CD8-positive, alpha-beta memory T cell (primary cell): ENCODE data around the gene ENPP1. TPM values are rescaled to one million over a fixed set of nuclear protein-coding genes. Genes with fewer than 3 reads are reported as not detected.

ENCODE experiments used
- CTCF ChIA-PET: fragments of 350-600 bp; sonication (Branson Sonifier 250); formaldehyde crosslinking; loops from one replicate; lab custom pipeline; 2021; ENCODE audit warnings: antibody characterized with exemption; lab: Charles Lee
- POLR2A ChIA-PET: fragments of 350-600 bp; sonication (Branson Sonifier 250); formaldehyde crosslinking; loops from one replicate; lab custom pipeline; 2021; ENCODE audit warnings: antibody characterized with exemption; lab: Charles Lee
- DNase-seq, 5 donors: peaks; one replicate each; pipeline versions ENCODE4 v3.0.0 to v3.0.0-alpha.2; 2020 to 2022; ENCODE audit warnings: mixed read lengths in 1 of 5
- H3K27ac ChIP-seq: one replicate; pipeline ENCODE4 v1.7.0; 2013; ENCODE audit warnings: low read depth, mild to moderate bottlenecking, low read length, moderate library complexity
- H3K27me3 ChIP-seq: 2 replicates; pipeline ENCODE4 v1.7.0; 2013; ENCODE audit warnings: low read length, mild to moderate bottlenecking; ENCODE audit not compliant: insufficient read depth, poor library complexity, severe bottlenecking
- H3K36me3 ChIP-seq: 2 replicates; pipeline ENCODE4 v1.7.0; 2013; ENCODE audit warnings: mild to moderate bottlenecking, low read length, moderate library complexity; ENCODE audit not compliant: insufficient read depth
- H3K4me1 ChIP-seq: 2 replicates; pipeline ENCODE4 v1.7.0; 2013; ENCODE audit warnings: mild to moderate bottlenecking, low read length, moderate library complexity; ENCODE audit not compliant: insufficient read depth
- H3K4me3 ChIP-seq: 2 replicates; pipeline ENCODE4 v1.7.0; 2013; ENCODE audit warnings: mild to moderate bottlenecking, low read length
- H3K9me3 ChIP-seq: 2 replicates; pipeline ENCODE4 v1.7.0; 2013; ENCODE audit warnings: mild to moderate bottlenecking, low read length
- H3K27ac Mint-ChIP-seq, 8 donors: one replicate each; pipeline ENCODE4 v1.8.0; 2020 to 2021; ENCODE audit warnings: mixed read lengths in 8 of 8, mild to moderate bottlenecking in 6 of 8, inconsistent platforms in 3 of 8, moderate library complexity in 3 of 8
- H3K27me3 Mint-ChIP-seq, 2 donors: one replicate each; pipeline ENCODE4 v1.8.0; 2020 to 2021; ENCODE audit warnings: mixed read lengths in 2 of 2, mild to moderate bottlenecking in 1 of 2, moderate library complexity in 1 of 2
- H3K36me3 Mint-ChIP-seq, 3 donors: one replicate each; pipeline ENCODE4 v1.8.0; 2020 to 2021; ENCODE audit warnings: mixed read lengths in 3 of 3, inconsistent platforms in 1 of 3, mild to moderate bottlenecking in 1 of 3
- H3K4me1 Mint-ChIP-seq, 3 donors: one replicate each; pipeline ENCODE4 v1.8.0; 2020 to 2021; ENCODE audit warnings: mixed read lengths in 3 of 3, inconsistent platforms in 1 of 3, mild to moderate bottlenecking in 1 of 3
- H3K4me3 Mint-ChIP-seq, 7 donors: one replicate each; pipeline ENCODE4 v1.8.0; 2020 to 2021; ENCODE audit warnings: mixed read lengths in 7 of 7, mild to moderate bottlenecking in 6 of 7, moderate library complexity in 4 of 7, inconsistent platforms in 2 of 7
- H3K9me3 Mint-ChIP-seq, 5 donors: one replicate each; pipeline ENCODE4 v1.8.0; 2020 to 2022; ENCODE audit warnings: mixed read lengths in 5 of 5, mild to moderate bottlenecking in 3 of 5, moderate library complexity in 2 of 5, inconsistent platforms in 1 of 5
- polyA plus RNA-seq: library from polyadenylated mRNA; unstranded; fragments of 300-500 nt; fragmentation: Illumina TruSeq; gene quantifications from one replicate; pipeline ENCODE4 v1.2.3, GENCODE V29; 2021
- total RNA-seq, 2 experiments: library from RNA; stranded (reverse); gene quantifications; one replicate each; pipeline ENCODE4 v1.2.3, GENCODE V29; 2021

The ENPP1 gene
- total and polyA plus RNA-seq, 3 experiments from 2014 or later: 1.2 to 2.2 (median 2.2) TPM

GRCh38 chr6:131868836-131869235 lies 61.0 kb downstream of the ENPP1 start:
- Histone ChIP-seq H3K4me3 (no peak overlapping the region), H3K4me1 (no peaks in the 10 kb centered on the region), H3K9me3 (no peaks in the 10 kb centered on the region), H3K36me3 (no peaks in the 10 kb centered on the region), H3K27me3 (no peaks in the 10 kb centered on the region), H3K27ac (no peak overlapping the region)
- H3K36me3 Mint-ChIP-seq: no peaks in the 10 kb centered on the region
- H3K9me3 Mint-ChIP-seq: no peaks in the 10 kb centered on the region
- CTCF ChIA-PET: no interaction called here
- DNase-seq: no peak
- H3K27me3 Mint-ChIP-seq: peaks cover 0 to 3% of the 10 kb centered on the region in 2 donors
- POLR2A ChIA-PET: no interaction called here
- no peak overlapping the region for H3K27ac Mint-ChIP-seq
- H3K4me1 Mint-ChIP-seq: no peaks in the 10 kb centered on the region
- no peak overlapping the region for H3K4me3 Mint-ChIP-seq

GRCh38 chr6:131875647-131876046 lies 67.8 kb downstream of the ENPP1 start:
- H3K36me3 ChIP-seq: no peaks in the 10 kb centered on the region
- Mint-ChIP-seq H3K27me3 (no peaks in the 10 kb centered on the region), H3K4me3 (no peak overlapping the region), H3K27ac (peak overlapping the region in 1 of 8 donors; percentile 46), H3K36me3 (no peaks in the 10 kb centered on the region), H3K4me1 (no peaks in the 10 kb centered on the region), H3K9me3 (no peaks in the 10 kb centered on the region)
- no peaks in the 10 kb centered on the region for H3K4me1 ChIP-seq
- no peak for DNase-seq
- H3K9me3 ChIP-seq: no peaks in the 10 kb centered on the region
- no peaks in the 10 kb centered on the region for H3K27me3 ChIP-seq
- ChIA-PET POLR2A (no interaction called here), CTCF (no interaction called here)
- no peak overlapping the region for H3K27ac ChIP-seq
- H3K4me3 ChIP-seq: no peak overlapping the region

GRCh38 chr6:131876545-131876944 lies 68.7 kb downstream of the ENPP1 start:
- Mint-ChIP-seq H3K27ac (no peak overlapping the region), H3K9me3 (no peaks in the 10 kb centered on the region), H3K27me3 (no peaks in the 10 kb centered on the region), H3K4me1 (no peaks in the 10 kb centered on the region), H3K36me3 (no peaks in the 10 kb centered on the region), H3K4me3 (no peak overlapping the region)
- H3K4me1 ChIP-seq: no peaks in the 10 kb centered on the region
- no peak overlapping the region for H3K27ac ChIP-seq
- POLR2A ChIA-PET: no interaction called here
- no peaks in the 10 kb centered on the region for H3K27me3 ChIP-seq
- H3K4me3 ChIP-seq: no peak overlapping the region
- CTCF ChIA-PET: no interaction called here
- H3K9me3 ChIP-seq: no peaks in the 10 kb centered on the region
- H3K36me3 ChIP-seq: no peaks in the 10 kb centered on the region
- no peak for DNase-seq

GRCh38 chr6:131877999-131878789 lies 70.4 kb downstream of the ENPP1 start:
- ChIA-PET CTCF (no interaction called here), POLR2A (no interaction called here)
- no peak overlapping the region for H3K4me3 ChIP-seq
- no peaks in the 10 kb centered on the region for H3K9me3 Mint-ChIP-seq
- no peak for DNase-seq
- no peak overlapping the region for H3K27ac ChIP-seq
- no peaks in the 10 kb centered on the region for H3K36me3 Mint-ChIP-seq
- H3K9me3 ChIP-seq: no peaks in the 10 kb centered on the region
- H3K4me1 ChIP-seq: no peaks in the 10 kb centered on the region
- H3K27me3 Mint-ChIP-seq: no peaks in the 10 kb centered on the region
- H3K27me3 ChIP-seq: no peaks in the 10 kb centered on the region
- H3K4me1 Mint-ChIP-seq: no peaks in the 10 kb centered on the region
- H3K36me3 ChIP-seq: no peaks in the 10 kb centered on the region
- H3K27ac Mint-ChIP-seq: no peak overlapping the region
- H3K4me3 Mint-ChIP-seq: no peak overlapping the region

GRCh38 chr6:131883016-131883415 lies 75.2 kb downstream of the ENPP1 start:
- Histone ChIP-seq H3K27ac (no peak overlapping the region), H3K27me3 (no peaks in the 10 kb centered on the region), H3K36me3 (no peaks in the 10 kb centered on the region), H3K9me3 (no peaks in the 10 kb centered on the region), H3K4me3 (no peak overlapping the region), H3K4me1 (no peaks in the 10 kb centered on the region)
- Mint-ChIP-seq H3K27me3 (peaks cover 0 to under 1% of the 10 kb centered on the region in 2 donors), H3K36me3 (no peaks in the 10 kb centered on the region), H3K27ac (no peak overlapping the region), H3K4me1 (no peaks in the 10 kb centered on the region), H3K9me3 (no peaks in the 10 kb centered on the region), H3K4me3 (no peak overlapping the region)
- POLR2A ChIA-PET: no interaction called here
- DNase-seq: no peak
- CTCF ChIA-PET: no interaction called here

GRCh38 chr6:131885237-131885636 lies 77.4 kb downstream of the ENPP1 start:
- no peaks in the 10 kb centered on the region for H3K4me1 ChIP-seq
- CTCF ChIA-PET: no interaction called here
- no peak overlapping the region for H3K27ac ChIP-seq
- DNase-seq: no peak
- no peaks in the 10 kb centered on the region for H3K36me3 ChIP-seq
- no peaks in the 10 kb centered on the region for H3K27me3 ChIP-seq
- Mint-ChIP-seq H3K4me1 (no peaks in the 10 kb centered on the region), H3K36me3 (no peaks in the 10 kb centered on the region), H3K4me3 (no peak overlapping the region), H3K27me3 (peaks cover 2 to 3% of the 10 kb centered on the region in 2 donors), H3K9me3 (no peaks in the 10 kb centered on the region), H3K27ac (no peak overlapping the region)
- POLR2A ChIA-PET: no interaction called here
- H3K9me3 ChIP-seq: no peaks in the 10 kb centered on the region
- H3K4me3 ChIP-seq: no peak overlapping the region

- no peaks in the 10 kb centered on the region for H3K4me1 Mint-ChIP-seq
- H3K27ac ChIP-seq: no peak overlapping the region
- ChIA-PET POLR2A (no interaction called here), CTCF (no interaction called here)
- no peak overlapping the region for H3K4me3 ChIP-seq
- no peaks in the 10 kb centered on the region for H3K9me3 ChIP-seq
- H3K27me3 Mint-ChIP-seq: peaks cover 2 to 3% of the 10 kb centered on the region in 2 donors
- H3K9me3 Mint-ChIP-seq: no peaks in the 10 kb centered on the region
- H3K36me3 Mint-ChIP-seq: no peaks in the 10 kb centered on the region
- H3K4me1 ChIP-seq: no peaks in the 10 kb centered on the region
- no peak overlapping the region for H3K27ac Mint-ChIP-seq
- H3K36me3 ChIP-seq: no peaks in the 10 kb centered on the region
- H3K27me3 ChIP-seq: no peaks in the 10 kb centered on the region
- H3K4me3 Mint-ChIP-seq: no peak overlapping the region
- DNase-seq: no peak
Observed at GRCh38 chr6:131886517-131886916, 78.7 kb downstream of the ENPP1 start.

- no peaks in the 10 kb centered on the region for H3K9me3 ChIP-seq
- ChIA-PET CTCF (no interaction called here), POLR2A (no interaction called here)
- no peaks in the 10 kb centered on the region for H3K4me1 ChIP-seq
- no peaks in the 10 kb centered on the region for H3K9me3 Mint-ChIP-seq
- no peaks in the 10 kb centered on the region for H3K36me3 ChIP-seq
- peaks cover 4 to 8% of the 10 kb centered on the region in 2 donors for H3K27me3 Mint-ChIP-seq
- H3K4me3 Mint-ChIP-seq: no peak overlapping the region
- no peak for DNase-seq
- no peak overlapping the region for H3K27ac ChIP-seq
- H3K4me1 Mint-ChIP-seq: no peaks in the 10 kb centered on the region
- no peak overlapping the region for H3K4me3 ChIP-seq
- no peak overlapping the region for H3K27ac Mint-ChIP-seq
- H3K27me3 ChIP-seq: no peaks in the 10 kb centered on the region
- no peaks in the 10 kb centered on the region for H3K36me3 Mint-ChIP-seq
Observed at GRCh38 chr6:131890091-131890490, 82.3 kb downstream of the ENPP1 start.
